GM18520 (cell line): ENCODE data around the gene MGAT4D.
"Not testable (repeated sequence)": the region's sequence is repeated elsewhere in the genome, so short reads cannot be mapped to it uniquely, and the experiment has no call there.

Source experiments
- ATAC-seq: cut with Tn5 transposase; IDR thresholded peaks from one replicate; pipeline ENCODE4 v1.9.1; 2021; ENCODE audit not compliant: unreplicated experiment

MGAT4D gene

DNA sequence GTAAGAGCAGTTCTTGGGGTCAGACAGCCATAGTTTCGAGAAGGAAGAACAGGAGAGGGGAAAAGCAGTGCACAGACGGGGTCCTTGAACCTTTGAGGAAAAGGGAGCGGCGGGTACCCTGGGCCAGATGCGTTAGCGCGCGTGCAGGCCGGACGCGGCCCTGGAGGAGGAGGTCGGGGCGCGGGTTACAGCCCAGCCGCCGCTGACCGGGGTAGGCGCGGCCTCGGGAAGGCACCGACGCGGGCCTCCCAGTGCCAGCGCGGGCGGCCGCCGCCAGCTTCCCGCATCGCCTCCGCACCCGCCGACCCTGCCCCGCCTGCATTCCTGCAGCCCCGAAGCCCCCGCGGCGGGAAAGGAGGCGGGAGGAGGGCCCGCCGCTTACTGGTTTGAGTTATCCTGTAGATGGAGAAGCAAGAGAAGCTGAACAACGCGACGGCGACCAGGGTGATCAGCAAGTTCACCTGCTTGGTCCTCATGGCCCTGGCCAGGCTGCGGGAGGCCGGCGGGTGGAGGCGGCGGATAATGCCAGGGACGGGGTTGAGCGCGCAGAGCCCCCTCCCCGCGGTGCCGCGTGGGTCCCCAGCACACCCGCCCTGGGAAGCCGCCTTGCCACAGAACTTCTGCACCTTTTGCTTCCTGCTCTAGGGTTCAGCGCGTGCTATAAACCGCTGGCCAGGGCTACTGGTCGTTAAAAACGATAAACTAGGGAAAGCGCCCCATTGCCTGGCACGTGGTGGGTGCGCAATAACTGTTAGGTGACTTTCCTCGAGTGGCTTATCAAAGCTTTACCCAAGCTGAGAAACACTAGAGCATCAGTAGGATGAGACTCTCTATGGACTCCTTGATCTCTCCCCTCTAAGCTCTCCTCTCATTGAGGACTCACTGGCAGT lies at the start of gene MGAT4D:
MGAT4D (minus strand) TSS at position 547 of the 890 bp plus-strand sequence; CDS start at position 476, 71 bp downstream.
- ATAC-seq = no peak

DNA sequence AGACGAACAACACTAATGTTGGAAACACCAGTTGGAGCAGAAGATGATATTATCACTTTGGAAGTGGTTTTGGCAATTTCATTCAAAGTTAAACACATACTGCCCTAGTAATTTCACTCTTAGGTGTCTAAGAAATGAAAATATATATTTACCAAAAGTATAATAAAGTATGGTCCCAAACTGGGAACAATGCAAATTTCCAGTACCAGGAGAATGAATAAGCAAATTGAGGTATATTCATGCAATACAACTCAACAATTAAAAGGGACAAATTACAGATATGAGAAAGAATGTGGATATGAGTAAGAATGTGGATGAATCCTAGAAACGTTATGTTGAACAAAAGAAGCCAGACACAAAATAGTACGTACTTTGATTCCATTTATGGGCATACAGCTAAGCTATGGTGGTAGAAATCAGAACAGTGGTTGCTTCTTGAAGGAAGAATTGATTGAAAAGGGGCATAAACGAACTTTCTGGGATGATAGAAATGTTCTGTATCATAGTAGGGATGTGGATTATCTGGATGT lies 35.9 kb upstream of the MGAT4D start:
- ATAC-seq = no peak

DNA sequence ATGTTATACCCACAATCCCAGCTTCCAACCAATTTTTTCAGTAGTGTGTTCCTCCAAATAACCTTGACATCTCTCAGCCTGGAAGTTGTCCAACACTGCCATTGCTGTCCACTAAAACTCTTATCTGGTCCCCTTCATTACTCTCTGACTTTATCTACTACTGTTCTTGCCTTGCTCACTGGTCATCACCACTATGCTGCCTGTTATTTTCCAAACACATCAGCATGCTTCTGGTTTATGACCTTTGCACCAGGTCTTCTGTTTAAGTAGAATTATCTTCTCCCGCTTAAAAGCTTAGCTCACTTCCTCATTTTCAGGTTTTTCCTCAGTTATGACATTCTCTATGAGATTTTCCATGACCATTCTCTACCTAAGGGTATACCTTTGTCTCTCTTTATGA lies 31.3 kb upstream of the MGAT4D start:
- no peak for ATAC-seq

DNA sequence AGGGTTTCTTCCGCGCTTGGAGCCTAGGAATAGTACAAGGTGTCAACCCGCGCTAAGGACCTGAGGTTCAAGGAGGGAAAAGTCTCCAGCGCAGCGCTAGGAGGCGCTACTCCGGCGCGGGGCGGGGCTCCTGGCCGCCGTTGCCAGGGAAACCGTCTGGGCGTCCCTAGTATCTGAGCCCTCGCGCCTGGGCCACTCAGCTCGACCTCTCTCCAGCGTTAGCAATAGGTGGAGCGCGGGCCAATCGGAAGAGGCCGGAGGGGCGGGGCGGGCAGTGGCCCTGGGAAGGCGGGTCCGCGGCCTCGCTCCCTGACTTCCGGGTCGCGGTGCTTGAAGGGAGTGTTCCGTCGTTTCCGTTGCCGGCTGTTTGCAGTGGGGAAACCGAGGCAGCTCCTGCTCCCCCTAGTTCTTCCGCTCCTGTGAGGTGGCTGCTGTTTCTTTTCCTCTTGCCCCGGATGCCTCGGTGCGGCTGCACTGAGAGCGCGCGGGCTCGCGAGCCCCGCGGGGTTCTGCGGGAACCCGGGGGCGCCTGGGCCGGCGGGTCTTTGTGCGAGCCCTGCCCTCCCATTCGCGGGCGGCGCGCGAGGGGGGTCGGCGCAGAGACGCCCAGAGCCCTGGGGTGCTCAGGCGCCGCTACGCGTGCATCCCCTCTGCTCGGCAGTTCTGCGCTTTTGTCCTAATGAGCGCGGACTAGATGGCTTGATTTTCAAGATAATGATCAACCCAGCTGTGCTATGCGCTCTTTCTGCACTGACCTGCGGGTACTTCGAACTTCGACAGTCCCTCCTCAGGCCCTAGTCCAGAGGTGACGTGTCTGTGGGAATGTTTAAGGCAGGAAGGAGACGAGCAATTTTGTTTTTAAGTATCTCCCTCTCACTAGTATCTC lies 26.0 kb upstream of the MGAT4D start, which contains the start of gene ELMOD2:
ELMOD2 (plus strand) TSS at position 312 of the 886 bp plus-strand sequence. CDS start 1,261 bp downstream, outside the sequence.
- peak; percentile 100 for ATAC-seq

DNA sequence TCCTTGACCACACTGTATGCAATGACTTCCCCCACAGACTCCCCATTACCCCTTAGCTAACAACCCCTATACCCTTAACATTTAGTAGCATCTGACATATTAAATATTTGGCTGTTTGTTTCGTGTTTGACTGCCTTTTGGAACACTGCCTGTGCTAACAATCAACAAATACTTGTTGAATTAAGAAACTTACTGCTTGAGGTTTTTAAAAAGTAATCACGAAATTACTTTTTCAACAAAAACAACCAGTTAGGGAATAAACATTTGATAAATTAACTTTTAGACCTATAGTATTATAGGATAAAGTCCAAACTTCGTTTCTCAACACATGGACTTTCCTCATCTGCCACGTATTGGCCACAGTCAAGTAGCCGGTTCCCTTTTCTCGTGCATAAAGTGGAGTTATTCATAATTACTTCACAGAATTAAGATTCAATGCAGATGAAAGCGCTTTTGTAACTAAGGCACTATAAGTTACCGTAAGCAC lies 25.3 kb upstream of the MGAT4D start:
- ATAC-seq = peak; percentile 3

DNA sequence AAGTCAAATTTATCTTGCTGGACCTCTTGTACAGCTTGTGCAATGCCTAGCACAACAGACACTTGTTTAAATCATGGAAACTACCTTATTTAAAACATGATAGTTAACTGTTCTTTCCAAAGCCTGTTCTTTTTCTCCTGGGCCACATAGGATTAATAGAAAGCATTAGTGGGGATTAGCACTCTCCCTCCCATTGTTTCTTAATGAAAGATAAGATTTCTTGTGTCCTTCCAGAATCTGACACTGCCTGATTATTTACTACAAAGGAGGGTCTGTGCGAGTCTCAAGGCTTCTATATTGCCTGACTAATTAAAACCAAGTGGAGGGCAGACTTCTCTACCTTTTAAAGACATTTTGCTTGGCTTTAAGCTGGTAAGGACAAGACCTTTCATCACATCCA lies 17.3 kb upstream of the MGAT4D start:
- ATAC-seq = no peak

DNA sequence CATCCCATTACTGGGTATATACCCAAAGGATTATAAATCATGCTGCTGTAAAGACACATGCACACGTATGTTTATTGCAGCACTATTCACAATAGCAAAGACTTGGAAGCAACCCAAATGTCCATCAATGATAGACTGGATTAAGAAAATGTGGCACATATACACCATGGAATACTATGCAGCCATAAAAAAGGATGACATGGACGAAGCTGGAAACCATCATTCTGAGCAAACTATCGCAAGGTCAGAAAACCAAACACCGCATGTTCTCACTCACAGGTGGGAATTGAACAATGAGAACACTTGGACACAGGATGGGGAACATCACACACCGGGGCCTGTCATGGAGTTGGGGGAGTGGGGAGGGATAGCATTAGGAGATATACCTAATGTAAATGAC lies 15.7 kb upstream of the MGAT4D start:
- not testable (repeated sequence) for ATAC-seq

DNA sequence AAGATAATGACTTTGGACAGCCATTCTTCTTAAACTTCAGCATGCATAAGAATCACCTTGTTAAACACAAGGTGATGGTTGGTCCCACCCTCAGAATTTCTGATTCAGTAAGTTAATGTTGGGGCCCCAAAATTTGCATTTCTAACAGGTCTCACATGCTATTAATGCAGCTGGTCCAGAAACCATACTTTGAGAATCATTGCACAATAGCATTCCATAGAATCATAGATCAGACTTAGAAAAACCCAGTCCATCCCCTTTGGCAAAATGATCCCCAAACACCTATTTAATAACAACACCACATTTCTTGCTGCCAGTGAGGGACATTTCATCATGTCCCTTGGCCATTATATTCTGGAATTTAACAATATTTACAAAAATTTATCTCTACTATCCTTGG lies 6.2 kb upstream of the MGAT4D start:
- ATAC-seq = no peak

DNA sequence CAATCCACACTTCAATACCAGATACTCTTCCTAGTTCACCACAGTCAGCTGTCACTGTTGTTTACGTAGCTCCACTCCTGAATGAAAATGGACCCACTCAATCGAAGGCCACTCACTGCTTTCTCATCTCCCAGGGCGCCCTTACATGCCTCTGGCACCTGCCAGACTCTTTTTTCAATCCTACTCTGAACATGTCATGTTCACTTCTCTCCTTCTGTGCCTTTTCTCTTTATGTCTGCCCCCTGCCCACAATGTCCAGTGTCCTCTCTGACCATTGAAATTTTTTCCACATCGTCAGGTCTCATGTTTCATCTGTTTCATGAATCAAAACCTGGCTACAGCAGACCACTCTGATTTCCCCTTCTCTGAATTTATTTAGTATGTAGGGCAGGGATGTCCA lies 1.3 kb upstream of the MGAT4D start:
- ATAC-seq = no peak

DNA sequence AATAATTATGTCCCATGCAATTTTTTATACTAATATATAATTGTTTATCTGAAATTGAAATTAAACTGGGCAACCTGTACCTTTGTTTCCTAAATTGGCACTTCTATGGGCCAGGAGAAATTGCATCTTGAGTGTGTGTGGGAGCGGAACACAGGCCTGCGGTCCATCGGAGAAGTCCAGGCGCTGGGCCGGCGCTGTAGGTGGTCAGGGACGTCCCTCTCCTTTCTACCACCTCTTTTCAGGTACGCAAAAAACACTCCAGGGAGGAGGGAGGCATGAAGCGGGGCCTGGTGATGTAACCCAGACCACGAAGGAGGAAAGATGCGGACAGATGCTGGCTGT lies 717 bp downstream of the MGAT4D start:
- no peak for ATAC-seq

DNA sequence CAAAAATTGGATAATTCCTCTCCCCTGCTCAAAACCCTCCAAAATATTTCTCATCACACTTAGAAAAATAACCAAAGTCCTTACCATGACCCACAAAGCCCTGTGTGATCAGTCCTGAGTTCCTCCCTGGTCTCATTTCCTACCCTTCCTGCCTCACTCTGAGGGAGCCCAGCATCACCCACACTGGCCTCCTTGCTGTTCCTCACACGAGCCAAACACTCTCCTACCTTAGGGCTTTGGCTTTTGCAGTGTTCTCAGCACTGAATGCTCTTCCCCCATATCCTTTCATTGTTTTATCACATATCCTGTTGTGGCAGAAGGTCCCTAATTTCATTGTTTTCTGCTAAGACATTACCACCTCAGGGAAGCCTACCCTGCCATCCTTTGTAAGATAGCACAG lies 12.2 kb downstream of the MGAT4D start:
- ATAC-seq = no peak

DNA sequence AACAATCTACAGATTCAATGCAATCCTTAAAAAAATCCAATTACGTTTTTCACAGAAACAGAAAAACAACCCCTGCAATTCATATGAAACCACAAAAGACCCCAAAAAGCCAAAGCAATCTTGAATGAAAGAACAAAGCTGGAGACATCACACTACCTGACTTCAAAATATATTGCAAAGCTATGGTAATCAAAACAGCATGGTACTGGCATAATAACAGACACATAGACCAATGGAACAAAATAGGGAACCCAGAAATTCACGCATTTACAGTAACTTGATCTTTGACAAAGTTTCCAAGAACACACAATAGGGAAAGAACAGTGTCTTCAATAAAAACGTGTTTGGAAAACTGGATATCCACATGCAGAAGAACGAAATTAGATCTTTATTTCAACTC lies 14.6 kb downstream of the MGAT4D start:
- no peak for ATAC-seq

DNA sequence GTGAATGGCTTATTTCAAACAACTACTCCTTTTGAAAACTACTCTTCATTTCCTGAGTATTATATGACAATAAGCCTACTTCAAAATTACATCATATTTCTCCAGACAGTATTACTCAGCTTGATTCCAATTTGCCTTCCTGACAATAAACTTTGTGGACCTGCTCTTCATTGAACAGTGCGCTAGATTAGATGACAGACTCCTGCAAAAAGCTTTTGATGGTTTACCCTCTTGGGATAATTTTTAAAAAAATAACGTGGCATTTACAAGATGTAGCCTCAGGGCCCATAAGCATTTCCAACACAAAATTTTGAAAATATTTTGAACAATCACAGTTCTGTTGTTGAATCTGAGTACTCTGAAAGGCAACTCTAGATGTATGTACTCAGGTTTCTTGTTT lies 25.9 kb downstream of the MGAT4D start:
- ATAC-seq = no peak

DNA sequence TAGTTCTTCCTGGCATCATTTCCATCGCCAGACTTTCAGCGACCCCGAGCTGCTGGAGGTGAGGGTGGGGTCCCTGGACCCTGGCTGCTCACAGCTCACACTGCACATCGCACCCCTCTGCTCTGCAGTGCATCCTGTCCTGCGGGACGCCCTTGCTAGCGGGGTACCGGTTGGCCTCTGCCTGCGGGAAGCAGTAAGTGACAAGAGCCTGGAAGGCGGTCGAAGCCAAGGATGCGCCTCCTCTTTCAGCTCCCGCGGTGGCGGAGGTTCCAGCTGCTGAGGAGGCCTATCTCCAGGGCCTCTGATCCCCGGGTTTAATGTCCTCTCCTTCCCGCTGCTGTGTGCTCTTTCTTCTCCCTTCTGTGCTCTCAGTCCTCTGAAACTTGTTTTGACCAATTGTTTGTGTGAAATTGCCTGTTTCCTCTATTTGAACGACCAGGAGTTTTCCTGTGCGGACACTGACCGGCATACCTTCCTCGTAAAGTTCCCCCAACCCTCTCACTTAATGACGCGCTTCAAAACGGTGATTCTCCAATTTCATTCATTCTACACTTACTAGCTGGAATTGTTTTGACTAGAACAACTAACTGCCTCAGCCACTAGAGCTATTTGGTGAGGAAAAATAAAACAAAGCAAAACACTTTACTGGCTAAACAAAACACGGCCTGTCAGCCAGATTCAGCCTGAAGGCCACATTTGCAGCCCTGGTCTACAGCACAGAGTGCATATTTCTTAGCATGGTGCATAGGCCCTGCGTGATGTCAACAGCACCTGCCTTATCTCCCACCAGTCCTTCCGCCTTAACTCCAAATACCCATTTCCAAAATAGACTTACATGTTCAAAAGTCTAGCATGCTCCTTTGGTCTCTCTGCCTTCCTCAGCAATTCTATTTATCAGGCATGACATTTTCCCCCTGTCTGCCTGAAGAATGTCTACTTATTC lies 28.0 kb downstream of the MGAT4D start:
- ATAC-seq = no peak

DNA sequence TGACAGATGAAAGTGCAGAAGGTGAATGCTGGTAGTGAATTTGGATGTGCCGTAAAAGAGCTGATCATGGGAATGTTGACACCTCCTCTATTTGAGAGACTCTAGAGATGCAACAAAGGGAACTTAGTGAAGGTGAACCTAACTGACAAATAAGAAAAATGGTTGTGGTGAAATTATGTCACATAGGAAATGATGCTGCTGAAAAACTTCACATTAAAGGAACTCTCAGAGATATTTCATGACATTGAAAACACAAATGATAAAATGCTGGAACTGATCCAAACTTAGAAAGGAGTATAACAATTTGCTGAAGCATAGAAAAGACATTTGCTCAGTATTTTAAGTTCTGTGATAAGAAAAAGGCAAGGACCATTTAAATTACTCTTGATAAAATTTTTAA lies 31.9 kb downstream of the MGAT4D start:
- ATAC-seq = no peak

DNA sequence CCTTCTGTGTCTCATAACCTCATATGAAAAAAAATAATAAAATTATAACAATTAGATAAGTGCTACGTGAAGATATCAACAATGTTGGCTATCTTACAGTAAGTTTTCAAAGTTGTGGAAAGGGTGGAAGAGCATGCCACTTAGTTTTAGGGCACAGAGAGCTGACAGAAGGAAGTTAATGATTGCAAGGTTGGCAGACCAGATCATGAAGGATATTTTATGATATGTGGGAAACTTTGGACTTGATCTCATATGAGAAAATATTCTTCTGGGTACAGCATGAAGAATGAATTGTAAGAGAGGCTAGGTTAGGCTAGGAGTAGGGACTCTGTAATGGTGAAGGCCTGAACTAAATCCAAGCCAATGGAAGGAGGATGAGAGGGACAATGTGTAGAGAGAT lies 34.5 kb downstream of the MGAT4D start:
- ATAC-seq = no peak

DNA sequence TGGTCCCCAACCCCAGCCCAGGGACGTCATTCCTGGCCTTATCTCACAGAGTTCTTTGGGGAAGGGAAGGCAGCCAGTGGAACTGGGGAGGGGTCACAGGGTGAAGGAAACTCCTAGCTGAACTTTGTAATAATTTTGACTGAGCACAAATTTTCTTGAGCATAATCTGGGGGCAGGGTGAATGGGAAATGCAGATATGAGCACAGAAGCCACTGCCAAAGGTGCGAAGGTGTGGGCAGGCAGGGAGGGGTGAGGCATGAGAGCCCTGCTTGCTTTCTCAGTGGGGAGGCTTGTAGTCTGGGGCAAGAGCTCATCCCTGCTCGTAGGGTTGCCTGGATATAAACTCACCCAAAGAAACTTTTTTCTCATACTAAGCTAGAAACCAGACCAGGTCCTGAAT lies 34.9 kb downstream of the MGAT4D start:
- no peak for ATAC-seq

DNA sequence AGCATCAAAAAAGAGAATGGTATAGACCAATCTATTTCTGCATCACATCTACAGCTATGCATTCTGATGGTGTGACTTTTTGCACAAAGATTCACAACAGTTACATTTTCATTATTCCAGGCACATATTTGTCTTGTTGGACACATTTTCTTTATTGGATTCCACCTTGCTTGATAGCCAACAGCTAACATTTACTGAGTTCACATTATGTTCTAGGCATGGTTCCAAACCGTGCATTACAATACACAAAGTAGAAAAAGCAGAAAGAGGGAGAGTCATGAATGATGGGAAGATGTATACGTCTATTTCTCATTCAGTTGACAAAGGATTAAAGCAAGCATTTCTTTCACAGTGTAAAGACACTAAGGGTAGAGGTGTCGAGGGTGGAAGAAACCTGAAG lies 47.7 kb downstream of the MGAT4D start:
- ATAC-seq = no peak

DNA sequence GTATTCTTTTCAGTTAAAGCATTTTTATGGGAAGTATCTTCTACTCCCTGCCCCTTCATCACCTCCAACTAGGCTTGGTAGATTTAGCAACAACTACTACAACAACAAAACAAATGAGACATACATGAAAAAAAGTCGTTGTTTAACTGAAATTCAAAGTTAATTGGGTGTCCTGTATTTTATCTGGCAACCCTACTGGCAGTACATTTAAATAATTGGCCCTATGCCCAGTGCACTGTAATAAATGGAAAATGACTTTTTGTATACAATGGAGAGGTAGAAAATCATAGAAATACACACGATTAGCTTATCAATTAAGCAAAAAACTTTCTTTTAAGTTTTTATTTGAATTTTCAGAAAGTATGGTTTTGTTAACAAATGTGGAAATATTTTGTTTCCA lies 49.3 kb downstream of the MGAT4D start:
- no peak for ATAC-seq

DNA sequence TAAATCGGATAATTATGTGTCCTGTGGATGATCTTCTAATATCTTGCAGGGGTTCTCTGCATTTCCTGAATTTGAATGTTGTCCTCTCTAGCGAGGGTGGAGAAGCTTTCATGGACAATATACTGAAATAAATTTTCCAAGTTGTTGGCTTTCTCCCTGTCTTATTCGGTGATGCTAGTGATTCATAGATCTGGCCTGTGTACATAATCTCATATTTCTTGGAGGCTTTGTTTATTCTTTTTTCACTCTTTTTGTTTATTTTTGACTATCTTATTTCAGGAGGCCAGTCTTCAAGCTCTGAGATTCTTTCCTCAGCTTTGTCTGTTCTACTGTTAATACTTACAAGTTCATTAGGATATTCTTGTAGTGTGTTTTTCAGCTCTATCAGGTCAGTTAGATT lies 49.9 kb downstream of the MGAT4D start:
- ATAC-seq = no peak
